SJCRH30 (cell line): Measurements from ENCODE around the gene RFNG. TPM values are rescaled to one million over a fixed set of nuclear protein-coding genes. Genes with fewer than 3 reads are reported as not detected.

Source experiments
- DNase-seq, 2 experiments: peaks; one replicate each; pipeline ENCODE4 v3.0.0-alpha.2; 2015 to 2020
- H3K27ac ChIP-seq: fragments of 250-450 bp; sonication (Bioruptor Pico); 2 replicates; pipeline ENCODE4 v1.5.1; 2020; ENCODE audit warnings: mild to moderate bottlenecking, moderate library complexity
- H3K27me3 ChIP-seq: fragments of 250-450 bp; sonication (Bioruptor Pico); 2 replicates; pipeline ENCODE4 v1.5.1; 2020; ENCODE audit warnings: mild to moderate bottlenecking, moderate library complexity
- H3K36me3 ChIP-seq: fragments of 250-450 bp; sonication (Bioruptor Pico); 2 replicates; pipeline ENCODE4 v1.5.1; 2020; ENCODE audit warnings: mild to moderate bottlenecking, moderate library complexity
- H3K4me1 ChIP-seq: fragments of 250-450 bp; sonication (Bioruptor Pico); 2 replicates; pipeline ENCODE4 v1.5.1; 2020; ENCODE audit warnings: mild to moderate bottlenecking, moderate library complexity
- H3K4me3 ChIP-seq: fragments of 250-450 bp; sonication (Bioruptor Pico); 2 replicates; pipeline ENCODE4 v1.5.1; 2020; ENCODE audit warnings: mild to moderate bottlenecking, moderate library complexity
- H3K9me3 ChIP-seq: fragments of 250-450 bp; sonication (Bioruptor Pico); replicated peaks from 2 replicates; pipeline ENCODE4 v1.5.1; 2020; ENCODE audit warnings: mild to moderate bottlenecking, moderate library complexity
- total RNA-seq: library from RNA; depleted of rRNA; stranded (reverse); fragments of >200 nt; shearing (Covaris generic); gene quantifications from 2 replicates; pipeline ENCODE4 v1.2.3, GENCODE V29; 2014

Gene RFNG
- total RNA-seq, 1 experiment from 2014 or later = 26.5 TPM

- peak; percentile 90 to 93 for DNase-seq
These were observed 31.7 kb downstream of the RFNG start for GRCh38 chr17:82019690-82020571.

DNA sequence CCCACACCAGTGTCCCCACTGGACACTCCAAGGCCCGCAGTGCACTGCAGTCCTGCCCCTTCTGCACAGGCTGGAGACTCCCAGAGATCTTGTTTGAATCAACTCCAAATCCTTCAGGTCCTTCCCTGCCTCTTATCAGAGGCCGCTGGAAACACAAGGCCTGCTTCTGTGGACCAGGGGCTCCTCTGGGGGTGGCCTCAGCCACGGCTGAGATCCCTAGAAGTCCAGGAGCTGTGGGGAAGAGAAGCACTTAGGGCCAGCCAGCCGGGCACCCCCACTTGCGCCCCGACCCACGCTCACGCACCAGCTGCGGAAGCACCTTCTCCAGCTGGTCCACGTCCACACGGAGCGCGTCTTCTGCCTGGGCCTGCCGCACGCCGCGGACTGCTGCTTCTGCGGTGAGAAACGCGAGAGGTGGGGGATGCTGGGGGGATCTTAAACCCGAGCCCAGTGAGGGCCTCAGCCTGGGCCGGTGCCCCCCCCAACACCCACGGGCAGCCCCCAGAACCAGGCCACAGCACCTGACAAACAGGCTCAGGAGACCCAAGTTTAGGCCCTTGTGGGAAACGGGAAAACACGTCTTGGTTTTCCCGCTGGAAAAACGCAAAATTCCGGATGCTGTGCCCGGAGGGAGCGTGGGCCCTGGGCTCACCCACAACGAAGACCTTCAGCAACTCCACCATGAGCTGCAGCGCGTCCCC, 32.5 kb downstream of the RFNG start:
- Histone ChIP-seq H3K27ac (no peak overlapping the region), H3K27me3 (no peaks in the 10 kb centered on the region), H3K9me3 (no peaks in the 10 kb centered on the region), H3K4me1 (peaks cover 7% of the 10 kb centered on the region; the same call in 1 of the 2 replicates), H3K4me3 (no peak overlapping the region), H3K36me3 (no peaks in the 10 kb centered on the region)
- DNase-seq = no peak

More at GRCh38 chr17:82019690-82020571, 31.7 kb downstream of the RFNG start:
- H3K27ac ChIP-seq = no peak overlapping the region
- no peak overlapping the region for H3K4me3 ChIP-seq
- no peaks in the 10 kb centered on the region for H3K9me3 ChIP-seq
- H3K36me3 ChIP-seq = no peaks in the 10 kb centered on the region
- peaks cover 7% of the 10 kb centered on the region; the same call in 1 of the 2 replicates for H3K4me1 ChIP-seq
- no peaks in the 10 kb centered on the region for H3K27me3 ChIP-seq

DNA sequence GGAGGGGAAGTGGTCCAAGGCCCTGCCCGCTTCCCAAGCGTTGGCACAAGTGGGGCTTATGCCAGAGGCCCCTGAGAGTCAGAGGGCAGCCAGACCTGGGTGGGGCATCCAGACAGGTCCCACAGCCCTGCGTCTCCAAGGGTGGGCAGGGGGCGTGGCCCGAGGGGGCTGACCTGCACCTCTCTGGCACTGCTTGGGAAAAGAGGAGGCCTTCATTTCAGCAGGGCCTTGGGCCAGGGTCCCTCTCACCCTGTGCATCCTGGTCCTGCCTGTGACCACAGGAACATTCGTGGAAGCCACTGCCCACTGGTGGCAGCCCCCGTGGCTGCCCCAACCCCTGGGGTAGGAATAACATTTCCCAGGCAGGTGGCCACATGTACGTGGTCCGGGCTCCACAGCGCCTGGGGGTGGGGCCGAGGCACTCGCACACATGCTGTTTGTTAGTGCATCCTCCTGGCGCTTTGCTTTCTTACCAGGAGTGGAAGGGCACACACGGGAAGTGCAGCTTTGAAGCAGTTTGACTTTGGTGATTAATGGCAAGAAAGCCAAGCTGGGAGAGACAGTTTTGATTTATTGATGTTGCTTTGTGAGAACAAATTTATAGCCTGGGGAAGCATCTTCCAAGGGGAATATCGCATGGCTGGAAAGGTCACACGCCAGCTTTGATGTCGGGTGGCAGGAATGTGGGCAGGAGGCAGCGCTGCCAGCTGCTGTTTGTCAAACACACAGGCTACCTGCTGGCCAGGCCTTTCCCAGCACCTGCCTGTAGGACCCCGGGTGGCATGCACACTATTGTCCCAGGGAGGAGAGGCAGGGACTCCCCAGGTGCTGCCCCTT, 33.2 kb downstream of the RFNG start:
- Histone ChIP-seq H3K27ac (no peak overlapping the region), H3K36me3 (no peaks in the 10 kb centered on the region), H3K9me3 (no peaks in the 10 kb centered on the region), H3K27me3 (no peaks in the 10 kb centered on the region), H3K4me1 (peaks cover 7% of the 10 kb centered on the region; the same call in 1 of the 2 replicates), H3K4me3 (no peak overlapping the region)
- no peak for DNase-seq

DNA sequence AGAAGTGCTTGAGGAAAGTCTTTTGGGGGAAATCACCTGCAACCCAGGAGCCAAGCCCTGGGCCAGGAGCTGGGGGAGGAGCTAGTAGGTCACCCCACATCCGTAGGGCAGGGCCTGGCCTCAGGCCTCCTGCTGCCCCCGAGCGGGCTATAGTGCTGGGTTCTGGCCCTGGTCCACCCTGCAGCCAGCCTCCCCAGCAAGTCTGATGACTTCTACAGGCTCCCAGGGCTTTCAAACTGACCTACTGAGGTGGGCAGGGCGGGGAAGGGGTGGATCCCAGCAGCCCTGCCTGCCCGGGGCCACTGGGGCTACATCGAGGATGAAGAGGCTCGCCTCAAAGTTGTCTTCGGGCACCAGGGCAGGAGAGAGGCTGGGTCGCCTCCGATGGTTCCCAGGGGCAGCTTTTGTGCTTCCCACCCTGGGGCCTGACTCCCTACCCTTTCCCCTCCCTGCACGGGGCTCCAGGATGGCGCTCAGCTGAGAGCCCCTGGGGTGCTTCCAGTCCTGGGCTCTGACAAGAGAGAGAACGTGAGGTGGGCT, 33.9 kb downstream of the RFNG start:
- H3K27ac ChIP-seq = no peak overlapping the region
- H3K27me3 ChIP-seq = no peaks in the 10 kb centered on the region
- no peak overlapping the region for H3K4me3 ChIP-seq
- DNase-seq = no peak
- H3K4me1 ChIP-seq = peaks cover 14% of the 10 kb centered on the region
- no peaks in the 10 kb centered on the region for H3K9me3 ChIP-seq
- no peaks in the 10 kb centered on the region for H3K36me3 ChIP-seq

DNA sequence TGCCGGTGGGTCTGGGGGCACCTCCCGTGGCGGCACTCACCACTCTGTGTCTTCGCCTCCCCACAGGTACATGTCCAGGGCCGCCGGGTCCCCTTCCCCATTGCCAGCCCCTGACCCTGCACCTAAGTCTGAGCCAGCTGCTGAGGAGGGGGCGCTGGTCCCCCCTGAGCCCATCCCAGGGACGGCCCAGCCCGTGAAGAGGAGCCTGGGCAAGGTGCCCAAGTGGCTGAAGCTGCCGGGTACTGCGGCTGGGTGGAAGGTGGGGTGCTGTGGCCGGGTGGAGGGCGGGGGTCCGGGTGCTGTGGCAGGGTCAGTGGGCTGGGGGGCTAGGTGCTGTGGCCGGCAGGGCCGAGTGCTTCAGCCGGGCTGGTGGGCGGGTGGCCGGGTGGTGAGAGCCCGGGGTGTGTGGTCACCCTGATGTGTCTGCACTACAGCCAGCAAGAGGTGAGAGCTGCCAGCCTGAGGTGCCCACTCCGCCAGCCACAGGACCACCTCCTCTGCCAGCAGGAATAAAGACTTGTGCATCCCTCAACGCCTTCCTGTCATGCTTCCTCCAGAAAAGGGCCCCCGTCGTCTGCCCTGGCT, 34.6 kb downstream of the RFNG start:
- no peak overlapping the region for H3K4me3 ChIP-seq

DNA sequence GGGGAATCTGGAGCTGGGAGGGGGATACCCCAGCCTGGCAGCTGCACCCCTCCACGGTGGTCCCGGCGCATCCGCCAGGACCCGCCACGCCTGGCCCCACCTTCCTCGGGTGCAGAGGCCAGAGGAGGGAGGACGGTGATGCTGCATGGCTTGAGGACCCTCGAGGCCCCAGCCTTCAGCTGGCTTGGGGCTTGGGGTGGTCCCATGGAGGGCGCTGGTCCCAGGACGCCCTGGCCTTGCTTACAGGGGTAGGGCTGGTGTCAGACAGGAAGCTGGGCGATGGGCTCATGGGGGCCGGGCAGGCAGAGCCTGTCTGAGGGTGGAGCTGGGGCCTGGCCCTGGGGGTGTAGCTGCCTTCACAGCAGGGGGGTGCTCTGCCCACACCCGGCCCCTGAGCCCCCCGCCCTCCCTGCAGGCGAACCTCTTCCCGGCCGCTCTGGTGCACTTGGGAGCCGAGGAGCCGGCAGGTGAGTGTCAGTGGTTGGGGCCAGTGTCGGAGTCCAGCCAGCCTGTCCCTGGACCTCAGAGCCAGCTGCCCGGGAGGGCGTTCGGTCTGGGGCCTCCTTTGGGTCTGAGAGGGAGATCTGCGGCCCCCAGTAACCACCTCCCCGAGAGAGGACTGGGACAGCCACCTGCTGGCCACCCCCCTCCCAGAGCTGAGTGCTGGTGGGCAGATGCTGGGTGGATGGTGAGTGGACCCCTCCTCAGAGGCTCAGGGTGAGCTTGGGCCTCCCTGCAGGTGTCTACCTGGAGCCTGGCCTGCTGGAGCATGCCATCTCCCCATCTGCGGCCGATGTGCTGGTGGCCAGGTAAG, 35.3 kb downstream of the RFNG start:
- H3K27me3 ChIP-seq = no peaks in the 10 kb centered on the region
- H3K9me3 ChIP-seq = no peaks in the 10 kb centered on the region
- no peak overlapping the region for H3K27ac ChIP-seq
- no peaks in the 10 kb centered on the region for H3K36me3 ChIP-seq
- peaks cover 15% of the 10 kb centered on the region for H3K4me1 ChIP-seq
- no peak overlapping the region for H3K4me3 ChIP-seq
- no peak for DNase-seq

More for the DNA sequence above, 34.6 kb downstream of the RFNG start:
- Histone ChIP-seq H3K9me3 (no peaks in the 10 kb centered on the region), H3K4me1 (peaks cover 21% of the 10 kb centered on the region), H3K36me3 (no peaks in the 10 kb centered on the region), H3K27me3 (no peaks in the 10 kb centered on the region), H3K27ac (no peak overlapping the region)
- DNase-seq = no peak

DNA sequence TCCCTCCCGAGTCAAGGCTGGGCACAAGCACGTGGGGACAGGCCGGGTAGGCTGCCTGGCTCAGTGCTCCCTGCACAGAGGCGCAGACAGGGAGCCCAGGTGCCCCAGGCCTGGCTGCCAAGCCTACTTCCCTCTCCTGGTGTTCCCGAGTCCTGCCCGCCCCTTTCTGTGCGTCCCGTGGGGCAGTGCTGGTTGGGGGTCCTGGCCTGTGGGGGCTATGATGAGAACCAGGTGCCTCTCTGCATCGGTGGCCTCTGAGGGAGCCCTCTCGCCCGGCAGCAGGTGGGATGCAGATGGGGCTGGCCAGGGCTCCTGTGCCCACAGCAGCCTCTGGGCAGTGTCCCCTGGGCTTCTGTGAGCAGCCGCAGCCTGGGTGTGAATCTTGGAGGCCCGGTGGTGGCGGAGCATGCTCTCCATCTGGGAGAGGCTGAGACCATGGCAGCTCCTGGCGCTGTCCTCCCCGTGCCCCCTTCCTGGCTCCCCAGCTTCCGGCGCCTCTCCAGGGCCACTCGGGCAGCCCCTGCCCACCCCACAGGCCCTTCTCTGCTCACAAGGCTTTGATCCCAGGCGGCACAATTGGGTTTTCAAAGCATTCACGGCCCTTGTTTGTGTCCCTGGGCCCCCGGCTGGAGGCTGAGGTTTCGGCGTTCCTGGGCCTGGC, 36.2 kb downstream of the RFNG start:
- DNase-seq = no peak
- H3K9me3 ChIP-seq = no peaks in the 10 kb centered on the region
- no peaks in the 10 kb centered on the region for H3K27me3 ChIP-seq
- H3K4me1 ChIP-seq = peaks cover 15% of the 10 kb centered on the region
- H3K27ac ChIP-seq = no peak overlapping the region
- no peak overlapping the region for H3K4me3 ChIP-seq
- H3K36me3 ChIP-seq = no peaks in the 10 kb centered on the region

DNA sequence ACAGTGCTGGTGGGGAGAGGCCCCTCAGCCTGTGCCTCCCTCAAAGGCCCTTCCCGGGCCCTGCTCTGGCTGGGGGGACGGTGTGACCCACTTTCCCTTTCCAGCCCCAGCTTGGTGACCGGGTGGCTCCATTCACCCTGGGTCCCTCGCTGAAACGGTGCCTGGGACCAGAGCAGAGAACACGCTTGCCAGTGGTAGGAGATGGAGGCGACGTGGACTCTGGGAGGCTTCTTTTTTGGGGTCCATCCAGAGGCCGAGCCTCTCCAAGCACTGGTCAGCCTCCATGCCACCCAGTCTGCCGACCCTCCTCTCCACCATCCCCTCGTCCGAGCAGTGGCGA, 36.7 kb downstream of the RFNG start:
- no peak overlapping the region for H3K27ac ChIP-seq
- H3K4me3 ChIP-seq = no peak overlapping the region
- no peaks in the 10 kb centered on the region for H3K36me3 ChIP-seq
- DNase-seq = no peak
- H3K9me3 ChIP-seq = no peaks in the 10 kb centered on the region
- peaks cover 15% of the 10 kb centered on the region for H3K4me1 ChIP-seq
- H3K27me3 ChIP-seq = no peaks in the 10 kb centered on the region

DNA sequence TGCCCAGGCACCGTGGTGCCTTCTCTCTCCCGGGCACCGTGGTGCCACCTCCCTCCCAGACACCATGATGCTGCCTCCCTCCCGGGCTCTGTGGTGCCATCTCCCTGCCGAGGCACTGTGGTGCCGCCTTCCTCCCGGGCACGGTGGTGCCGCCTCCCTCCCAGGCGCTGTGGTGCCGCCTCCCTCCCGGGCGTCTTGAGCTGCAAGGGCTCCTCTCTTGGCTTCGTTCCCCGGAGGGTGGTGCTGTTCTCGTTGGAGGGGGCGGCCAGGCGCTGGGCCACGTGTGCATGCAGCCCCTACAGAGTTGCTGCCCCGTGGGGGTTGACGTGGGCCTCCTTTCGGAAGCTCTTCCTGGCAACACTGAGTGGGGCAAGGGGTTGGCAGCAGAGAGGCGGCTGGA, 37.2 kb downstream of the RFNG start:
- no peak overlapping the region for H3K27ac ChIP-seq

GRCh38 chr17:82013772-82014321, 37.8 kb downstream of the RFNG start:
- DNase-seq = no peak
- Histone ChIP-seq H3K27me3 (no peaks in the 10 kb centered on the region), H3K27ac (no peak overlapping the region), H3K4me3 (no peak overlapping the region), H3K9me3 (no peaks in the 10 kb centered on the region), H3K36me3 (no peaks in the 10 kb centered on the region), H3K4me1 (peaks cover 15% of the 10 kb centered on the region)

More for the DNA sequence above, 37.2 kb downstream of the RFNG start:
- DNase-seq = no peak
- no peaks in the 10 kb centered on the region for H3K27me3 ChIP-seq
- no peaks in the 10 kb centered on the region for H3K36me3 ChIP-seq
- no peak overlapping the region for H3K4me3 ChIP-seq
- H3K4me1 ChIP-seq = peaks cover 15% of the 10 kb centered on the region
- H3K9me3 ChIP-seq = no peaks in the 10 kb centered on the region

DNA sequence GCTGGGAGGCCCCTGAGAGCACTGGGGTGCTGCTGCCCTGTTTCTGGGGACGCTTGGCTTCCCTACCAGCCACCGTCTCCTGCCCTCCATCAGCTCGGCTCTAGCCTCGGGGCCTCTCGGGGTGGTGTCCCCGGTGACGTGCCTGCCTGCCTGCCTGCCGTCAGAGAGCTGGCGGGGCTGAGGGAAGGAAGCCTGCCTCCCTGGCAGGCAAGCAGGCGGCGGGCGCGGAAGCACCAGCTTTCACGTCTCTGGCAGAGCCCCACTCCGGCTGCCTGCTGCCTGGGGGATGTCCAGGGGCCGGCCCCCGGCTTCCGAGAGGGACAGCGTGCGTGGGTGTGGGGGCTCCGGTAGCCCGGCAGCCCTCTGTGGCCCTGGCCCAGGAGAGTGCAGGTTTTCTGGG, 38.3 kb downstream of the RFNG start:
- H3K27me3 ChIP-seq = no peaks in the 10 kb centered on the region
- H3K4me3 ChIP-seq = no peak overlapping the region
- H3K36me3 ChIP-seq = no peaks in the 10 kb centered on the region
- H3K4me1 ChIP-seq = peaks cover 15% of the 10 kb centered on the region
- DNase-seq = peak; percentile 45 to 53
- H3K27ac ChIP-seq = no peak overlapping the region; the same call in 1 of the 2 replicates
- no peaks in the 10 kb centered on the region for H3K9me3 ChIP-seq

GRCh38 chr17:82012640-82013295, 38.8 kb downstream of the RFNG start:
- no peaks in the 10 kb centered on the region for H3K36me3 ChIP-seq
- no peaks in the 10 kb centered on the region for H3K9me3 ChIP-seq
- H3K4me3 ChIP-seq = no peak overlapping the region
- H3K27ac ChIP-seq = peak overlapping the region; percentile 19
- peaks cover 20% of the 10 kb centered on the region for H3K4me1 ChIP-seq
- peak; percentile 88 to 90 for DNase-seq
- no peaks in the 10 kb centered on the region for H3K27me3 ChIP-seq
